BE2C (cell line): Measurements from ENCODE around the gene PMS1.

Experiments
- DNase-seq: peaks from one replicate; pipeline ENCODE4 v3.0.0-alpha.2; 2020
- H3K27me3 ChIP-seq: fragments of 250-450 bp; sonication (Bioruptor Pico); 2 replicates; pipeline ENCODE4 v1.5.1; 2020; ENCODE audit warnings: mild to moderate bottlenecking
- H3K36me3 ChIP-seq: fragments of 250-450 bp; sonication (Bioruptor Pico); 2 replicates; pipeline ENCODE4 v1.5.1; 2020; ENCODE audit warnings: mild to moderate bottlenecking
- H3K4me1 ChIP-seq: fragments of 250-450 bp; sonication (Bioruptor Pico); 2 replicates; pipeline ENCODE4 v1.5.1; 2020
- H3K4me3 ChIP-seq: 2 replicates; pipeline ENCODE4 v1.5.1; 2011; ENCODE audit warnings: low read depth, low read length
- H3K9me3 ChIP-seq: fragments of 250-450 bp; sonication (Bioruptor Pico); 2 replicates; pipeline ENCODE4 v1.5.1; 2020
- CTCF ChIP-seq: IDR thresholded peaks from 2 replicates; pipeline ENCODE4 v1.5.1; 2012; ENCODE audit warnings: mild to moderate bottlenecking, low read depth, low read length

The PMS1 gene

GRCh38 chr2:189896809-189897208, 112.6 kb downstream of the PMS1 start:
- Histone ChIP-seq H3K27me3 (peaks cover 10% of the 10 kb centered on the region), H3K4me1 (no peaks in the 10 kb centered on the region), H3K9me3 (no peaks in the 10 kb centered on the region), H3K36me3 (no peaks in the 10 kb centered on the region), H3K4me3 (no peak overlapping the region)
- DNase-seq: no peak
- no peak for TF ChIP-seq CTCF

GRCh38 chr2:189899101-189899500, 114.9 kb downstream of the PMS1 start:
- H3K27me3 ChIP-seq: peaks cover 10% of the 10 kb centered on the region
- DNase-seq: no peak
- no peak for TF ChIP-seq CTCF
- H3K4me3 ChIP-seq: no peak overlapping the region
- H3K9me3 ChIP-seq: no peaks in the 10 kb centered on the region
- no peaks in the 10 kb centered on the region for H3K4me1 ChIP-seq
- no peaks in the 10 kb centered on the region for H3K36me3 ChIP-seq

GRCh38 chr2:189900726-189901125, 116.5 kb downstream of the PMS1 start:
- Histone ChIP-seq H3K36me3 (no peaks in the 10 kb centered on the region), H3K9me3 (no peaks in the 10 kb centered on the region), H3K27me3 (peaks cover 15% of the 10 kb centered on the region), H3K4me3 (no peak overlapping the region), H3K4me1 (no peaks in the 10 kb centered on the region)
- no peak for DNase-seq
- no peak for TF ChIP-seq CTCF

GRCh38 chr2:189901664-189902063, 117.4 kb downstream of the PMS1 start:
- peaks cover 16% of the 10 kb centered on the region for H3K27me3 ChIP-seq
- no peak for TF ChIP-seq CTCF
- no peak for DNase-seq

GRCh38 chr2:189913821-189914220, 129.6 kb downstream of the PMS1 start:
- peaks cover 14% of the 10 kb centered on the region; the same call in 1 of the 2 replicates for H3K27me3 ChIP-seq

More at GRCh38 chr2:189901664-189902063, 117.4 kb downstream of the PMS1 start:
- Histone ChIP-seq H3K4me1 (no peaks in the 10 kb centered on the region), H3K9me3 (no peaks in the 10 kb centered on the region), H3K36me3 (no peaks in the 10 kb centered on the region), H3K4me3 (no peak overlapping the region)

GRCh38 chr2:189916651-189917050, 132.4 kb downstream of the PMS1 start:
- H3K4me1 ChIP-seq: no peaks in the 10 kb centered on the region
- H3K9me3 ChIP-seq: no peaks in the 10 kb centered on the region
- DNase-seq: no peak
- H3K27me3 ChIP-seq: peaks cover 14% of the 10 kb centered on the region; the same call in 1 of the 2 replicates
- no peak for TF ChIP-seq CTCF
- no peak overlapping the region for H3K4me3 ChIP-seq
- no peaks in the 10 kb centered on the region for H3K36me3 ChIP-seq

More at GRCh38 chr2:189913821-189914220, 129.6 kb downstream of the PMS1 start:
- DNase-seq: no peak
- Histone ChIP-seq H3K4me1 (no peaks in the 10 kb centered on the region), H3K36me3 (no peaks in the 10 kb centered on the region), H3K4me3 (no peak overlapping the region), H3K9me3 (no peaks in the 10 kb centered on the region)
- no peak for TF ChIP-seq CTCF
